ENCODE results near the gene TAS1R2. TPM values are rescaled to one million over a fixed set of nuclear protein-coding genes. Genes with fewer than 3 reads are reported as not detected.

TAS1R2 gene
- polyA plus RNA-seq, 2 of the 4 experiments (the other 2 are of a cell fraction): not detected

DNA sequence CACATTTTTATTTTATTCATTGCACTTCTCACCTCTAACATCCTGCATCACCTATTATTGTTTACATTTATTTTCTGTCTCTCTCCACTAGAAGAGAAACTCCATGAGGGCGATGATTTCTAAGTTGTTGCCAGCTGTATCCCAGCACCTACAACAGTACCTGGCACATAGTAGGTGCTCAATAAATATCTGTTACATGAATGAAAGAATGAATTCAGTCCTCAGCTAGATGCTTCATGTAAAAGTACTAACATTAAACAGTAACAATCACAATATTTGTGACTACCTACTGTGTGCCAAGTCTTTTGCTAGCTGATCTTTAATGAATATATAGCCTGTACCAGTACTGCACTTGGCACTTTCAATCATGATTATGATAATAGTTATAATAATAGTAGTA, 3.0 kb downstream of the TAS1R2 start:
- FAIRE-seq (no peak), ATAC-seq (no peak), DNase-seq (ENCODE audit: low read depth in 1 of 2, low spot score in 1 of 2) (no peak)
- Histone ChIP-seq H3K4me1 (no peaks in the 10 kb centered on the region), H3K27ac (no peak overlapping the region), H3K9me3 (no peaks in the 10 kb centered on the region), H3K4me3 (no peak overlapping the region), H3K4me2 (no peak overlapping the region)
- ChIA-PET CTCF (interaction anchor here (2.3 kb wide), 1 partner anchor 18 kb away, joined by 8 read pairs; no protein-coding TSS in a partner anchor), POLR2A (no interaction called here)
- TF ChIP-seq CBX8 (IDR thresholded peaks at IDR 0.05) (no peak), RCOR1 (IDR thresholded peaks at IDR 0.05; ENCODE audit: low read depth, low read length) (no peak), FOXS1 (CRISPR knock-in tag; IDR thresholded peaks at IDR 0.05) (no peak), CHD2 (IDR thresholded peaks at IDR 0.05; ENCODE audit: low read length, partially characterized antibody) (no peak), RARB (CRISPR knock-in tag; IDR thresholded peaks at IDR 0.05) (no peak), NFE2L2 (conservative IDR thresholded peaks at IDR 0.05; ENCODE audit: low read length) (no peak), POLR2AphosphoS2 (conservative IDR thresholded peaks at IDR 0.05; ENCODE audit: low read length) (no peak), MAZ (IDR thresholded peaks at IDR 0.05; ENCODE audit: borderline replicate concordance, low read depth, low read length) (no peak), FOSB (CRISPR knock-in tag; IDR thresholded peaks at IDR 0.05) (no peak), JUNB (IDR thresholded peaks at IDR 0.05) (no peak), GATA3 (IDR thresholded peaks at IDR 0.05; ENCODE audit: borderline replicate concordance) (no peak), HOXA7 (CRISPR knock-in tag; IDR thresholded peaks at IDR 0.05) (no peak), NR3C1 (IDR thresholded peaks at IDR 0.05) (no peak), TFCP2L1 (CRISPR knock-in tag; IDR thresholded peaks at IDR 0.05) (no peak), POLR2A (IDR thresholded peaks at IDR 0.05; ENCODE audit: low read length) (no peak), ZNF302 (CRISPR knock-in tag; IDR thresholded peaks at IDR 0.05) (no peak), TP53 (CRISPR knock-in tag; IDR thresholded peaks at IDR 0.05) (no peak)
- TF ChIP-seq, protein P1, sequence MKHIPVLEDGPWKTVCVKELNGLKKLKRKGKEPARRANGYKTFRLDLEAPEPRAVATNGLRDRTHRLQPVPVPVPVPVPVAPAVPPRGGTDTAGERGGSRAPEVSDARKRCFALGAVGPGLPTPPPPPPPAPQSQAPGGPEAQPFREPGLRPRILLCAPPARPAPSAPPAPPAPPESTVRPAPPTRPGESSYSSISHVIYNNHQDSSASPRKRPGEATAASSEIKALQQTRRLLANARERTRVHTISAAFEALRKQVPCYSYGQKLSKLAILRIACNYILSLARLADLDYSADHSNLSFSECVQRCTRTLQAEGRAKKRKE (CRISPR knock-in tag; IDR thresholded peaks at IDR 0.05; ENCODE audit: low read depth): no peak
- TF ChIP-seq, protein P2, sequence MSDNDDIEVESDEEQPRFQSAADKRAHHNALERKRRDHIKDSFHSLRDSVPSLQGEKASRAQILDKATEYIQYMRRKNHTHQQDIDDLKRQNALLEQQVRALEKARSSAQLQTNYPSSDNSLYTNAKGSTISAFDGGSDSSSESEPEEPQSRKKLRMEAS (IDR thresholded peaks at IDR 0.05): no peak
- TF ChIP-seq, protein P3, sequence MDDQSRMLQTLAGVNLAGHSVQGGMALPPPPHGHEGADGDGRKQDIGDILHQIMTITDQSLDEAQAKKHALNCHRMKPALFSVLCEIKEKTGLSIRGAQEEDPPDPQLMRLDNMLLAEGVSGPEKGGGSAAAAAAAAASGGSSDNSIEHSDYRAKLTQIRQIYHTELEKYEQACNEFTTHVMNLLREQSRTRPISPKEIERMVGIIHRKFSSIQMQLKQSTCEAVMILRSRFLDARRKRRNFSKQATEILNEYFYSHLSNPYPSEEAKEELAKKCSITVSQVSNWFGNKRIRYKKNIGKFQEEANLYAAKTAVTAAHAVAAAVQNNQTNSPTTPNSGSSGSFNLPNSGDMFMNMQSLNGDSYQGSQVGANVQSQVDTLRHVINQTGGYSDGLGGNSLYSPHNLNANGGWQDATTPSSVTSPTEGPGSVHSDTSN (IDR thresholded peaks at IDR 0.05): no peak
- WGBS (ENCODE audit: missing lambda C conversion rate): 35% methylated on average over 1 of the region's 1 CpG

DNA sequence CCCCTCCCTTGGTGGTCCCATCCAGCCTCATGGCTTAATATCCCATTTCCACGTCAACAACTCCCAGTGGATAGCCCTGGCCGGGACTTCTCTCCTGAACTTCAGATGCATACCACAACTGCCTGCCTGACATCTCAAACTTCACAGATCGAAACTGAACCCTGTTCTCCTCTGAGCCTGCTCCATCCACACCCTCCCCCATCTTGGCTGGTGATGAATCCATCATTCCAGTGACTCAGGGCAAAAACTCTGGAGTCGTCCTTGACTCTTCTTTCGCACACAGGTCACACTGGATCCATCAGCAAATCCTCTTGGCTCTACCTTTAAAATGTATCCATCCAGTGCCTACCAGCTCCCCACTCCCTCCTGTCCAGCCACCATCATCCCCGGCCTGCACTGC, 3.9 kb downstream of the TAS1R2 start:
- H3K4me1 ChIP-seq: no peaks in the 10 kb centered on the region
- H3K4me3 ChIP-seq: no peak overlapping the region
- ChIA-PET POLR2A (no interaction called here), CTCF (interaction anchor here (0.9 to 2.3 kb wide), 2 partner anchors 19 to 258 kb away, joined by 3 to 8 read pairs; no protein-coding TSS in a partner anchor)
- 25% methylated on average over 6 of the region's 6 CpGs for WGBS (ENCODE audit: missing lambda C conversion rate)
- peak in 1 of 2 experiments; percentile 37; a peak in 1 of 6 replicates for ATAC-seq
- H3K4me2 ChIP-seq: no peak overlapping the region
- H3K9me3 ChIP-seq: no peaks in the 10 kb centered on the region
- no peak overlapping the region for H3K27ac ChIP-seq
- no peak for FAIRE-seq
- TF ChIP-seq KDM5A (IDR thresholded peaks at IDR 0.05) (no peak), MAZ (IDR thresholded peaks at IDR 0.05; ENCODE audit: borderline replicate concordance, low read depth, low read length) (no peak), PHF8 (IDR thresholded peaks at IDR 0.05; ENCODE audit: borderline replicate concordance, low read depth) (no peak), EHMT2 (IDR thresholded peaks at IDR 0.05; ENCODE audit: low read depth) (no peak), EHF (CRISPR knock-in tag; IDR thresholded peaks at IDR 0.05) (no peak), SMC3 (IDR thresholded peaks at IDR 0.05) (no peak), TP53 (CRISPR knock-in tag; IDR thresholded peaks at IDR 0.05) (no peak), ZNF302 (CRISPR knock-in tag; IDR thresholded peaks at IDR 0.05) (no peak), EP300 (IDR thresholded peaks at IDR 0.05) (no peak), MAFK (IDR thresholded peaks at IDR 0.05; ENCODE audit: partially characterized antibody) (no peak), TFCP2L1 (CRISPR knock-in tag; IDR thresholded peaks at IDR 0.05) (no peak), FOSL2 (IDR thresholded peaks at IDR 0.05) (no peak), FOSL2 (CRISPR knock-in tag; IDR thresholded peaks at IDR 0.05) (no peak), NR3C1 (IDR thresholded peaks at IDR 0.05) (no peak)
- TF ChIP-seq, protein P4, sequence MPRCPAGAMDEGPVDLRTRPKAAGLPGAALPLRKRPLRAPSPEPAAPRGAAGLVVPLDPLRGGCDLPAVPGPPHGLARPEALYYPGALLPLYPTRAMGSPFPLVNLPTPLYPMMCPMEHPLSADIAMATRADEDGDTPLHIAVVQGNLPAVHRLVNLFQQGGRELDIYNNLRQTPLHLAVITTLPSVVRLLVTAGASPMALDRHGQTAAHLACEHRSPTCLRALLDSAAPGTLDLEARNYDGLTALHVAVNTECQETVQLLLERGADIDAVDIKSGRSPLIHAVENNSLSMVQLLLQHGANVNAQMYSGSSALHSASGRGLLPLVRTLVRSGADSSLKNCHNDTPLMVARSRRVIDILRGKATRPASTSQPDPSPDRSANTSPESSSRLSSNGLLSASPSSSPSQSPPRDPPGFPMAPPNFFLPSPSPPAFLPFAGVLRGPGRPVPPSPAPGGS (IDR thresholded peaks at IDR 0.05): no peak
- TF ChIP-seq, protein P2 (IDR thresholded peaks at IDR 0.05): no peak
- DNase-seq (ENCODE audit: low read depth in 1 of 2, low spot score in 1 of 2): no peak

Measured in A549 (cell line).